Fibroblast of lung (primary cell): ENCODE data around the gene RFX1.

Source experiments
- CTCF ChIP-seq, 2 donors: IDR thresholded peaks in 1 of 2; conservative IDR thresholded peaks in 1 of 2; 1 replicate in 1 of 2; 2 replicates in 1 of 2; pipeline ENCODE4 v1.5.1; 2011 to 2012; ENCODE audit warnings: low read length in 2 of 2, control low read depth in 1 of 2, inconsistent platforms in 1 of 2, low read depth in 1 of 2, mild to moderate bottlenecking in 1 of 2
- EZH2 ChIP-seq: IDR thresholded peaks from 2 replicates; pipeline ENCODE4 v1.5.1; 2012; ENCODE audit warnings: low read length, control low read depth, mild to moderate bottlenecking; ENCODE audit errors: missing control alignments

- no peak for TF ChIP-seq EZH2
- no peak for TF ChIP-seq CTCF (conservative IDR thresholded peaks at IDR 0.05 in 1 of 2, IDR thresholded peaks at IDR 0.05 in 1 of 2; ENCODE audit: low read depth in 1 of 2, low read length in 2 of 2)
These were observed 48.0 kb upstream of the RFX1 start for GRCh38 chr19:14054099-14054498.
